Ishikawa (cell line): ENCODE results near the gene SRC.

Experiments
- CEBPB ChIP-seq: IDR thresholded peaks from 2 replicates; pipeline ENCODE4 v1.6.1; 2012
- CREB1 ChIP-seq: IDR thresholded peaks from 2 replicates; pipeline ENCODE4 v1.6.1; 2012; ENCODE audit warnings: low read depth
- EGR1 ChIP-seq: IDR thresholded peaks from 2 replicates; pipeline ENCODE4 v1.6.1; 2012
- EP300 ChIP-seq: IDR thresholded peaks from 2 replicates; pipeline ENCODE4 v1.6.1; 2012; ENCODE audit warnings: borderline replicate concordance
- FOXM1 ChIP-seq: IDR thresholded peaks from 2 replicates; pipeline ENCODE4 v1.6.1; 2012; ENCODE audit warnings: low read depth, borderline replicate concordance
- MAX ChIP-seq: IDR thresholded peaks from 2 replicates; pipeline ENCODE4 v1.6.1; 2012
- NFIC ChIP-seq: IDR thresholded peaks from 2 replicates; pipeline ENCODE4 v1.6.1; 2012
- RAD21 ChIP-seq: IDR thresholded peaks from 2 replicates; pipeline ENCODE4 v1.6.1; 2012; ENCODE audit warnings: low read depth
- REST ChIP-seq: IDR thresholded peaks from 2 replicates; pipeline ENCODE4 v1.6.1; 2012; ENCODE audit warnings: low read depth, mild to moderate bottlenecking
- TAF1 ChIP-seq: IDR thresholded peaks from 2 replicates; pipeline ENCODE4 v1.6.1; 2012; ENCODE audit warnings: low read depth, mild to moderate bottlenecking
- TCF12 ChIP-seq: IDR thresholded peaks from 2 replicates; pipeline ENCODE4 v1.6.1; 2012; ENCODE audit warnings: low read depth
- TEAD4 ChIP-seq: IDR thresholded peaks from 2 replicates; pipeline ENCODE4 v1.6.1; 2012
- YY1 ChIP-seq: IDR thresholded peaks from 2 replicates; pipeline ENCODE4 v1.6.1; 2012; ENCODE audit warnings: low read depth
- ZBTB7A ChIP-seq: IDR thresholded peaks from 2 replicates; pipeline ENCODE4 v1.6.1; 2012; ENCODE audit warnings: low read depth
- TF ChIP-seq, protein P1 (sequence below): IDR thresholded peaks from 2 replicates; pipeline ENCODE4 v1.6.1; 2012

SRC gene

DNA sequence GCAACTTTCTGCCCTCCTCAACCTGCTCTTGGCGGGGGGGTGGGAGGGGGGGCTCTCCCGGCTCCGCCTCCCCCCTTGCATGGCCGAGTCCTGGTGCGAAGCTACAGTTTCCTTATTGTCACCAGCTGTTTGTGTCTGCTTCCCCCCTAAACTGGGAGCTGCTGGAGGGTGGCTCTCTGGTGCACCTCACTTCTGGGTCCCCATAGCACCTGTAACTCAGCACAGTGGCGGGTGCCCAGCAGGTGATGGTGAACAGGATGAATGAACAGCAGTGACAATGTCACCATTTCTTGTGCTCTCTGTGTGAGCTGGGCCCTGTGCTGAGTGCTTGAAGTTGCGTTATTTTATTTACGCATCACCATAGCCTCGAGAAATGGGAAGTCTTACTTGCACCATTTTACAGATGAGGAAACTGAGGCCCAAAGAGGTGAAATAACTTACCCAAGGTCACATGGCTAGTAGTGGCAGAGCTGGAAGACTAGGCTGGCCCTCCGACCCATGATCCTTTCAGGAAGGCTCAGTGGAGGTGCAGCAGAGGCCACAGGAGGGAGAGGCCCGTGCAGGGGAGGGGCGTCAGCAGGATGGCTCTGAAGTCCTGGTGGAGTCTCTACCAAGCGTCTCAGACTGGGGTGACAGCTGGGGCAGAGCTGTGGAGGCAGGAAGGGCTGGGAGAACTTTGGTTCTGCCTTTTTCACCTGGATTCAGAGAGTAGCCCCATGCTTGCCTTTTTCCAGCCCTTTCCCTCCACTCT lies 41.8 kb downstream of the SRC start:
- TF ChIP-seq YY1 = no peak
- TF ChIP-seq CEBPB = no peak
- no peak for TF ChIP-seq TEAD4
- no peak for TF ChIP-seq CREB1
- no peak for TF ChIP-seq TAF1
- no peak for TF ChIP-seq RAD21
- no peak for TF ChIP-seq NFIC

- no peak for TF ChIP-seq TAF1
- TF ChIP-seq YY1 = no peak
- TF ChIP-seq ZBTB7A = no peak
- no peak for TF ChIP-seq CREB1
- TF ChIP-seq NFIC = no peak
Observed at GRCh38 chr20:37388831-37389230, 42.9 kb downstream of the SRC start.

- TF ChIP-seq RAD21 (no peak), REST (no peak), YY1 (no peak), TAF1 (no peak), ZBTB7A (no peak), TCF12 (no peak), MAX (no peak), TEAD4 (no peak), NFIC (no peak), CREB1 (no peak), EGR1 (no peak), FOXM1 (no peak), EP300 (no peak), CEBPB (no peak)
- TF ChIP-seq, protein P1, sequence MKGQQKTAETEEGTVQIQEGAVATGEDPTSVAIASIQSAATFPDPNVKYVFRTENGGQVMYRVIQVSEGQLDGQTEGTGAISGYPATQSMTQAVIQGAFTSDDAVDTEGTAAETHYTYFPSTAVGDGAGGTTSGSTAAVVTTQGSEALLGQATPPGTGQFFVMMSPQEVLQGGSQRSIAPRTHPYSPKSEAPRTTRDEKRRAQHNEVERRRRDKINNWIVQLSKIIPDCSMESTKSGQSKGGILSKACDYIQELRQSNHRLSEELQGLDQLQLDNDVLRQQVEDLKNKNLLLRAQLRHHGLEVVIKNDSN = no peak
Observed at GRCh38 chr20:37389241-37389747, 43.4 kb downstream of the SRC start.

DNA sequence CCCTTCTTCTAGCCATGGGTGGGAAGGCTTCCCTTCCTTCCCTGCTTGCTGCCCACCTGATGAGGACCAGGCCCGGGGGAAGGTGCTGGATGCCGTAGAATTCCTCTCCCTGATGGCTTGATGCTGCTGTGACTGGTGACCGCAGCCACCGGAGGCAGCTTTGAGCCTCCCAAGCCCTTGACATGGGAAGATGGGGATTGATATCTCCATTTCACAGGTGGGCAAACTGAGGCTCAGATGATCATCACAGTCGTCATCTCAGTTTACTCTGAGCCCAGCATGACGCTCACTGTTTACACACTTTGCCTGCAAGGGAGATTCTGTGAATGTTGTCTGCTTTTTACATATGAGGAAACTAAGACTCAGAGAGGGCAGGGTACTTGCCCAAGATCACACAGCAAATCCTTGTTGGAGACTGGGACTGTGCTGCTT lies 43.9 kb downstream of the SRC start:
- TF ChIP-seq ZBTB7A (no peak), TAF1 (no peak), TCF12 (no peak), TEAD4 (no peak), REST (no peak)

GRCh38 chr20:37390503-37390890 lies 44.6 kb downstream of the SRC start:
- no peak for TF ChIP-seq TCF12
- TF ChIP-seq RAD21 = no peak
- no peak for TF ChIP-seq ZBTB7A
- TF ChIP-seq MAX = no peak
- no peak for TF ChIP-seq TEAD4

DNA sequence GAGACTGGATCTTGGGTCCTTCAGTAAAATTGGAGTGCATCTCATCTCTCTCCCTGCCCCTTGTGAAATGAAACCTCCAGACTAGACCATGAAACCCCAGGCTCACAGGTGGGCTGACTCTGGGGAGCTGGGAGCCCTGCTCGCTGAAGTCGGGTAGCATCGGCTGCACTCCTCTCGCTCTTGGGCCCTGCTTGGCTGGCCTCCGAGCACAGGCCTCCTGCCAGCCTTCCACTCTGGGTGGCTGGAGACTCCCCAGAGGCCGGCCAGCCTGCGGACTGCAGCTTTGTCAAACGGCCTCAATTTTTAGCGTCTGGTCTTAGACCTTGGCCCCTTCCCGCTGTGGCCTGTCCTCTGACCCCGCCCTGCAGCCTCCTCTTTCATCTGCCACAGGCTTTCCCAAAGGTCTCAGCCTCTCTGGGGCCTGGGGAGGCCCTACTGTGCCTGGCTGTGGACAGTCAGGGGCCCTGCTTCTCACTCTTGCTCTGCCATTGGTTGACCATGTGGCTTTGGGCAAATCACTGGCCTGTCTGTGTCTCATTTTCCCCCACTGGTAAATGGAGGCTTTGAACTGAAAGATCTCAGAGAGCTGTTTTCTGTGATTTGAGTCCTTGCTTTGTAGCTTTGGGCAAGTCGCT lies 45.1 kb downstream of the SRC start:
- TF ChIP-seq TAF1 (no peak), CREB1 (no peak), EGR1 (no peak), EP300 (no peak), YY1 (no peak), REST (no peak), TEAD4 (no peak), ZBTB7A (no peak), MAX (no peak), NFIC (no peak), RAD21 (no peak), FOXM1 (no peak), CEBPB (no peak), TCF12 (no peak)
- TF ChIP-seq, protein P1 = no peak
